HG02798 (cell line): Measurements from ENCODE around the gene LTF.
"Not testable (repeated sequence)": the region's sequence is repeated elsewhere in the genome, so short reads cannot be mapped to it uniquely, and the experiment has no call there.

ENCODE experiments used
- ATAC-seq: cut with Tn5 transposase; IDR thresholded peaks from one replicate; pipeline ENCODE4 v1.9.1; 2021; ENCODE audit warnings: mild to moderate bottlenecking; ENCODE audit not compliant: unreplicated experiment, poor library complexity

LTF gene

DNA sequence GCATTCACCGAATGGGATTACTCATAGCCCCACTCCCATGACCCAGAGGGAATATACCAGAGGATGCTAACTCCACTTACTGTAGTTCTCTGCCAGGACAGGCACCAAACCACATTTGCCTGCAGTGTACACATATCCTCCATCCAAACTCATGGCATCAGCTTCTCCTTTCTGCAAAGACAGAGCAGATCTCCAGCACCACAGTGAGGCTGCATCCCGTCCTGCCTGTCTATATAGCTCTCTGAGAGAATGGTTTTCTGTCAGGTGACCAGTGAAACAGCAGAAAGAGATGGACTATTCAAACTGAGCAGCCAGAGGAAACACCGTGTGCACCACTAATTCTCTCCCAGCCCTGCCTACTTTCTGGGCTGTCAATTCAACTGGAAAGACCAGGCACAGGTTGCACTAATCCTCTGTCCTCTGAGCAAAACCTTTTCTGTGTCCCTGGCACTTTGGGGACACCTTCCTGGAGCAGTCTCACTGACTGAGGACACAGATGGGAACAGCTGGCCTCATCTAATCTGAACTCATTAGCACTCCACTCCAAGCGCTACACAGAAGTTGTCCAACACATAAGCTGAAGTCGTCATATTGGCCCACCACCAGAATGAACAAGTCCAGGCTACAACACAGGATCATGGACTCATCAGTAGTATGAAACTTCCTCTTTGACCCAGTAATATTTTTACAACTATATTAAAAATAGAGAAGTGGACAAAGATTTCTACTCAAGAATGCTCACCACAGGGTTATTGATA is 17.3 kb downstream of the LTF start:
- no peak for ATAC-seq

DNA sequence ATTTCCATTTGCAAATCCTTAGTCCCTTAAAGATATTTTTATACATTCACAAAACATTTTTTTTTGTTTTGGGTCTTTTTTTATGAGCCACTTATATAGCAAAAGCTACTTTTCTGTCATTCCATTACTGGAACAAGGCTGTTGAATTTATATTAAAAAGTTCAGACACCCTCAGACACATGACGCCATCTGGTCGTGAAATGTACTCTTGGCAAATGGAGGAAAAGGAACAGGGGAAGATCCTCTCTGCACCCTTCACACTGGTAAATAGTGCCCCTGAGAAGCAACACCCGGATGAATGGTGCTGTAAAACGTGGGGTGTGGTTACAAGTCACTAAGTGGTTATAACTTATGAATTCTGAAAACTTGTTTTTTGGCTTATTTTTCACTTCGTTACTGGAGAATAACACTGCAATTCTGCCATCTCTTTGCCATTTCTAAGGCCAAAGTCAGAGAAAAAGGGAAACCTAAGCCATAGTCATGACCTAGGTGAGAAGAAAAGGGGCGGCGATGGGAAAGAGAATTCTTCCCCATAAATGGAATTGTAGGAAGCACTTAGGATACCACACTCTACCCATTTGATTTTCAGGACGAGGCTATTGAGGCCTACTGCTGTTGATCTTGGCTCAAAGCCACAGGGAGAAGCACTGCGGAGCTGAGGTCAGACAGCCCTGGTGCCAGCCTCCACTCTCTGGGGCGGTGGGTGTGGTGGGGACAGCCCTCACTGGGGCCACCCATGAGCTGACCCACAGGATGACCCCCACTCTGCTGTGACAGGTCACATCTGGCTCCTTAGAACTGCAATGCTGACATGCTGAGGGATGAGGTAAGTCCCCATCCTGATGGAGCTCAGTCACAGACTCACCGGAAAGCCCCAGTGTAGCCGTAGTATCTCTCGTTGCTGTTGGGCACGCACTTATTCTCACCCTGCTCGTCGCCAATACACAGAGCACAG is 21.9 kb downstream of the LTF start:
- no peak for ATAC-seq

DNA sequence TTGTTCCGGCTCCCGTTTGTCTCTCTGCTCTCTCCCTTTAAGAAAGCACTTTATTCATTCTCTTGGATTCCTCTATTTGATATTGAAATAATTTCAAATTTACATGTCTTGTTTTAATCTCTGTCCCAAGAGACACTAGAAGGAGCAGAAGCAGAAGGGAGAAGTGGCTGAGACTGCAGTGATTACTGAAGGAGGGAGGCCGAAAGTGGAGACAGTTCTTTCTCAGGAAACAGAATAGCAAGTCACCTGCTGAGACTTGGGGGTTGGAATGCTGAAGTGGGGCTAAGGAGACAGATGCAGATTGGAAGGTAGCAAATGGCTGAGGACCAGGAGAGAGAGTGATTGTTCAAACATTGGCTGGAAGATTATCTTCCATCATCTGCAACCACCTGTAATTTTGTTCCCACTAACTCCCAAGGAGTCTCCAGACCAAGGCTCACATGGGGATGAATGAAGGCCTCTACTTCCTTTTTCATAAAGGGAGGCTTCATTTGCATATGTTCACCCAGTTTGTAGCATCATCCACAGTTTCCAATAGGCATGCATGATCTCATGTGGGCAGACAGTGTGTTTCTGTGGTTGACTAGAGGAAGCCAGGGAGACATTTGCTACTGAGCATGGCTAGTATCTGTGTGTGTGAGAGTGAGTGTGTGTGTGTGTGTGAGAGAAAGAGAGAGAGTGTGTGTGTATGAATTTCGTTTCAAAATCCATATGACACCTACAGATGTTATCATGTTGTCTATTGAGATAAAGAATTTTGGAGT is 24.0 kb downstream of the LTF start:
- no peak for ATAC-seq

DNA sequence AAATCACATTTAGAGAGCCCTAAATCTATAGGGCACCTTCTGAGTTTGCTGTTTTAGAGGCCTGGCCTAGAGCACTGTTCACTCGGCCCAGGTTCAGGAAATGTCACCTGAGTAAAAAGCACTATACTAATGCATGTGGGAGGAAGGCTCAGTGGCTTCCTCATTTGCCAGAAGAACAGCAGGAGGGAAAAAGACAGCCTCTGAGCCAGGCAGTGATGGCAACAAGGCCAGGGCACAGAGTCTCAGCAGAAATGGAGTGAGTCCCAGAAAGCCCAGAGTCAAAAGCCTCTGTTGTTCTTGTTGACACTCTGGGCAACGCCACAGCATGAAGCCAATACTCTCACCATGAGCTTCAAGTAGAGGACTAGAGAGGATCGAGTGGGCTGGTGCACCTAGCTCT is 25.9 kb downstream of the LTF start:
- ATAC-seq, result no peak

DNA sequence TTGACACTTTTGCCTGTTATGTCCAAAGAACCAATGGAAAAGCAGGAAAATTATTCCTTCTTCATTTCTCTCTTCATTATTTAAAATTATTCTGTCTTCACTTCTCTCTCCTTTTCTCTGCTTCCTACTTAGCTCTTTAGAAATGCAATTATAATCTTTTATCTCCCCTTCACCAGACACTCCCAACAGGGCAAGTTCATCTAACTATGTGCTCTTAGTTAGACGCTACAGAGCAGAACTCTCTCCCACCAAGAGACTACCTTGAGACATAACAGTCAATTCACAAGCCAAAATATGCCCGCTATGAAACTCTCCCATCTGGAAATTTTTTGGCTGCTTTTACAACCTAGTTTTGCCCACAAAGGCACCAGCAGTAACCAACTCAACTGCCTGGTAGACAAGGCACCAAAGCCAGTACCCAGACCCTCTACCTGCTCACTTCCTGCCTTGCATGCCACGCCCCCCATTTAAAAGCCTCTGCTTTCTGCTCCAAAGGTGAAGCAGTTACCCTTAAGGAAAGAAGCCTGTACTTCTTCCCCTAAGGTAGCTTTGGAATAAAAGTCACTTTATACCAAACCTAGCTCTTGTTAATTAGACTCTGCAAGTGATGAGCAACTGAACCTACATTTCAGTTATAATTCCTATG is 29.5 kb downstream of the LTF start:
- no peak for ATAC-seq

DNA sequence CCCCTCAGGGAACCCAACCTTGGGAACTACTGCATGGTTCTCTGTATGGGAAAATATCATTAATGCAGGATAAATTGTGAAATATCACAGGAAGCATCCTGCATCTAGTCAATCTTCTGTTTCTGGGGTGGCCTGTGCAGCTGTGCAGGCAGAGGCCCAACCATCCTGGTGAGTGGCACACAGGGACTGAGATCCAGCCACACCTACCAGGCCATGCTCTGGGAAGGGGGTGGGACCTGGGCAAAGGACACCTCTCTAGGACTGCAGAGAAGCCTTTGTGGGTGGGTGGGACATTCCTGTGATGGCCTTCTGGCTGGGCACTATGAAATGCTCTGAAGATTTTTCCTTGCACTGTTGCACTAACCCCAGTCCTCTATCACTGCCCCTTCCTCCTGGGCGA is 30.9 kb downstream of the LTF start:
- ATAC-seq, result no peak

DNA sequence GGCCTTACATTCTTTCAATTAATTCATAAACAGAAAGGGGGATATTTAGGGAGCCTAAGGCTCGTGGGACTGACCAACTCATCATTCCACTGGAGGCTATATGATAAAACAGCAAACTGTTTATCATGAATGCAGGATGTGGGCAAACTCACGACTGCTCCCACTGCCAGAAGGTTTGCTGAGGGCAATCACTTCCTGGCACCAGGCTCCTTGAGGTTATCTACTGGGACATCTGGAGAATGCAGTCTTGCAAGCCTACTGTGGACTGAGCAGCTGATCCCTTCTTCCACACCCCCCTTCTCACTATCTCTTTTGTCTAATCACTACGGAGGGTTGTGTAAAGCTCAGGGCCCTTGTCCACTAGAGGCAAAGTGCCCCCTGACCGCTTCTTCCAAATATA is 31.6 kb downstream of the LTF start:
- ATAC-seq, result not testable (repeated sequence)

DNA sequence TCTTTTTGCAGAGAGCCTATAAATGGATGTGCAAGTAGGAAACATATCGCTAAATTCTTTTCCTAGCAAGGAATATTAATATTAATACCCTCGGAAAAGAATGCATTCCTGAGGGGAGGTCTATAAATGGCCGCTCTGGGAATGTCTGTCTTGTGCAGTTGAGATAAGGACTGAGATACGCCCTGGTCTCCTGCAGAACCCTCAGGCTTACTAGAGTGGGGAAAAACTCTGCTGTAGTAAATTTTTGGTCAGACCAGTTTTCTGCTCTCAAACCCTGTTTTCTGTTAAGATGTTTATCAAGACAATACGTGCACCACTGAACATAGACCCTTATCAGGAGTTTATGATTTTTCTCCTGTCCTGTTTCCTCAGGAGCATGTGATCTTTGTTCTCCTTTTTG is 32.8 kb downstream of the LTF start:
- not testable (repeated sequence) for ATAC-seq

DNA sequence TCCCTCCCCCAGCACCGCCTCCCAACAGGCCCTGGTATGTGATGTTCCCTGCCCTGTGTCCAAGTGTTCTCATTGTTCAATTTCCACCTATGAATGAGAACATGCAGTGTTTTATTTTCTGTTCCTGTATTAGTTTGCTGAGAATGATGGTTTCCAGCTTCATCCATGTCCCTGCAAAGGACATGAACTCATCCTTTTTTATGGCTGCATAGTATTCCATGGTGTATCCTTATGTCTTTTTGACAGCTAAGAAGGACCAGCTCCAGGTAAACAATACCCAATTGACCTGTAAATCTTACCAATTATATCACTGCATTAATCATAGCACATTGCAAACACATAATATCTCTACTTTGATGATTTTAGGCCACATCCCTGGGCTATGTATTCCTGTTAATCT is 33.8 kb downstream of the LTF start:
- not testable (repeated sequence) for ATAC-seq

DNA sequence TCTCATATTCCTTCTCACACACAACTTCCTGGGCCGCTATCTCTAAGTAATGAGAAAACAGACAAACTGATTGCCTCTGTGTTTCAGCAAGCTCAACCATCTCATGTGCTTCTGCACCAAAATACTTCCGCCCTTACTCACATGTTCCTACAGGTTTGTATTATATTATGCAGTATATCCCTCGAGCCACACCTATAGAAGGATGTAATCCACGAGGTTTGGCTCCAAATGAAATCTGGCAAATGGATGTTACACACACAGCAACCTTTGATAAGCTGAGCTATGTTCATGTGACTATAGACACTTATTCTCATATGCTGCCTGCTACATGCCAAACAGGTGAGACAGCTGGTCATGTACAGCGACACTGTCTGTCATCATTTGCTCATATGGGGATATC is 35.0 kb downstream of the LTF start:
- no peak for ATAC-seq

DNA sequence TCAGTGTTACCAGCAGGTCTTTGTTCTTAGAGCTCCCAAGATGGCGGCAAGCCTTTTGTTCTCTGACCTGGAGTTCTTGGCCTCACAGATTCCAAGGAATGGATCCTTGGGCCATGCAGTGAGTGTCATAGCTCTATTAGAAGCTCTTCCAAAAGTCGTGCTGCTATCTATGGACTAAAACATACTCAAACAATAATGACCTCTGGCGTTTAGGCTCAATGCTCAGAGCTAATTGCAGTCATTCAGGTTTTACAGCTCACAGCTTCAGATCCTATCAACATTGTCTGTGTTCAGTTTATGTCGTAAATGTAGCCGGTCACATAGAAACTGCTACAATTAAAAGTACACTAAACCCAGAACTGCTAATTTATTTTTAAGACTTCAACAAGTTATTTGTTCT is 35.5 kb downstream of the LTF start:
- no peak for ATAC-seq

DNA sequence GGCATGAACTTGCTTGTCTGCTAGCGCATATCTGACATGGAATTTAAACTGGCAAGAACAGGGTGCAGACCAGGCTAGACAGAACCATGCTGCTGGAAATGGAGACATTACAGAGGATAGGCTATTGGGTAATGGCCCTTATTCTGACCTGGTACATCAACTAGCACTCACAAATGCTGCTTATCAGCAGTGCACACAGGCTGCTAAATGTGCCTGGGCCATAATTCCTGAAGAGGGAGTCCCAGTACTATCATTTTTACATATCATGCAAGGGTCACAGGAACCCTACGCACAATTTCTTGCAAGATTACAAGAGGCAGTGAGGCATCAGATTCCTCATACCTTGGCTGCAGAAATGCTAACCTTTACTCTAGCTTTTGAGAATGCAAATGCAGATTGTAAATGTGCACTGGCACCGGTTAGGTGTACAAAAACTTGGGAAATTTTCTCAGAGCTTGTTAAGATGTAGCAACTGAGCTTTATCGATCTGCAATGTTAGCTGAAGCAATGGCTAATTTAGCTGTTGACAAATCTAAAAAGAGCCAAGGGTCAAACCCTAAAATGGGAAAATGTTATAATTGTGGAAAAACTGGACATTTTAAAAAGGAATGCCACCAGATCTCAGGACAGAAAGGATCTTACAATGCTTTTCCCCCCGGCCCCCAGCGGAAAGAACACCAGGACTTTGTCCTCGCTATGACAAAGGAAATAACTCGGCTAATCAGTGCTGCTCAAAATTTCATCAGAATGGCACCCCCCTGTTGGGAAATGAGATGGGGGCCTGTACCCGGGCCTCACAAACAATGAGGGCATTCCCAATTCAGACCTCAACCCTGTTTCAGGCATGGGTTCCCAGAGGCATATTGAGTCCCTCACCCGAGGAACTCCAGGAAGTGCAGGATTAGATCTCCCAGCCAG is 36.5 kb downstream of the LTF start:
- no peak for ATAC-seq

DNA sequence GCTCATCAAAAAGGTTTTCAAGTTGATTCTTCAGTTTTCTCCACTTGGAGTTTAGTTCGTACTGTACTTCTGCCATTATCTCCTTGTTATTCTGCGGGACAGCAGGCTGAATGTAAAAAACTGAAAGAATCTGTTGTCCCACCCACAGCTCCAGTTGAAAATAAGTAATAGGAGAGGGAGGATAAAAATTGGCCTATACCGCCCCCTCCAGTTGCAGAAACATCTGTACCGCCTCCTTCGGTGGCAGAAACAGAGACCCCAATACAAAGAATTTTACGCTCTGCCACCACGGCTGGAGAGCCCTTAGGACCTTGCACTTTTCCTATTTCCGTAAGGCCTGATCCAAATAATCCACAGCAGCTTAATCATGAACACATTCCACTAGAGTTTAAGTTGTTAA is 37.3 kb downstream of the LTF start:
- ATAC-seq, result not testable (repeated sequence)

DNA sequence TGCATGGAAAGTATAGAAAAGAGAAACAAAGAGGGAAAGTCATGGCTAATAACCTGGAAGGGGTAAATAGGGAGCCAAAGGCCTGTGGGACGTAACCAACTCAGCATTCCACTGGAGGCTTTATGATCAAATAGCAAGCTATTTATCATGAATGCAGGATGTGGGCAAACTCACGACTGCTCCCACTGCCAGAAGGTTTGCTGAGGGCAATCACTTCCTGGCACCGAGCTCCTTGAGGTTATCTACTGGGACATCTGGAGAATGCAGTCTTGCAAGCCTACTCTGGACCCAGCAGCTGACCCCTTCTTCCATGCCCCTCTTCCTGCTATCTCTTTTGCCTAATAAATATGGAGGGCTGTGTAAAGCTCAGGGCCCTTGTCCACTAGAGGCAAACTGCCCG is 38.2 kb downstream of the LTF start:
- ATAC-seq, result not testable (repeated sequence)

DNA sequence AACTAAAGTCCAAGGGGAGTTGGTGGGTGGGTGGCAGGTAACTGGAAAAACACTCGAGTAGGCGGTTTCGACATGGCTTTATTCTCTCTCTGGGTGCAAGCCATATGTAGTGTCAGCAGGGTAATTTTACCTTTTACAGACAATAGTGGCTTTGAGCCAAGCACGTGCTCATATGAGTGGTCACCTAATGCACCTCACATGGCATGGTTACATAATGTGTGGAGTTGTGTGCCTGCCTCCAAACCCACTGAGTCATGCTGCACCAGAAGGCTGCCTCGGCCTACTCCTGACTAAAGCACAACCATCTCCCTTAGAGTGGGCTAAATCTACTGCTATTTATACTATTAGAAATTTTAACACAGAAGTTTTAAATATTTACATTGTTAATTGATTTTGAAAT is 41.1 kb downstream of the LTF start:
- no peak for ATAC-seq

DNA sequence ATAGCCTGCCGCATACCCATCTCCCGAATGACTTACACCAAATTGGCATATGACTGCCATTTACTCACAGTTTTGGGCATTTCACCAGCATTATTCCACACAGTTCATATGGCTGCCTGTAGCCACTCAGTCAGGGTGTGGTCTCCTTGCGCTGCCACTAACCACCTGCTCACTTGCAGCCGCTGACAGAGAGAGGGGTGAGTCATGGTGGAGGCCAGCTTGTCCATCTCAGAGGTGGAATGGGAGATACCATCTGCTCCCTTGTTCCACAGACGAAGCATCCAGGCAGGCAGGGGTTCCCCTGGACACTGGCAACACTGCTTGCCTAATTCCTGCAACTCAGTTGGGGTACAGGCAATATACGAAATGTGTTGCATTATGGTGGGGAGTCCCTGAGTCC is 42.1 kb downstream of the LTF start:
- ATAC-seq, result no peak

DNA sequence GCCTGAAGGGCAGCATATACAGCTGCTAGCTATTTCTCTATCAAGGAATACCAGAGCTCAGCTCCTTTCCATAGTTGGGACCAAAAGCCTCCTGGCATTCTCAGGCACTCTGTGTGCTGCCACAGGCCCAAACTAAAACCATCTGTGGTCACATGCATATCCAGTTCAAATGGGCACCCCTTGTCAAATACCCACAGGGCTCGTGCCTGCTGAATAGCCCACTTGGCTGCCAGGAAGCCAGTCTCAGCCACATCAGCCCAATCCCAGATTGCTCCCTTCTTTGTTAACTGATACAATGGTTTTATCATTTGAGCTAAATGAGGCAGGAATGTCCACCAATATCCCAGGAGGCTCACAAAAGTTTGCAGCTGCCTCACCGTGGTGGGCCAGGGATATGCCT is 43.8 kb downstream of the LTF start:
- ATAC-seq, result no peak

DNA sequence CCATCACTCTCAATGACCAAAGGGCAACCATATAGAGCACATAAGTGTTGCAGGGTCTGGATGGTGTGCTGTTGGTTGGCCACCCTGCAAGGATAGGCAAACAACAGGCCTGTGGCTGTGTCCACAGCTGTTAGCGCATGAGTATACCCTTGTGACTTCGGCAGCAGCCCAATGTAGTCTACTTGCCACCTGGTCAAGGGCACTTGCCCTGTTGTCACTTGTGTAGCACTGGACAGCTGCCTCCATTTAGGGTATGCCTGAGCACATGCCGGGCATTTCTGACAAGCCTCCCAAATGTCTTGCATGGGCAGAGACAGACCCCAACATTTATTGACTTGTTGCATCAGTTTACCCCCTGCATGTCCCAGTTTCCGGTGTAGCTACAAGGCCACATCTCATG is 44.9 kb downstream of the LTF start:
- no peak for ATAC-seq

DNA sequence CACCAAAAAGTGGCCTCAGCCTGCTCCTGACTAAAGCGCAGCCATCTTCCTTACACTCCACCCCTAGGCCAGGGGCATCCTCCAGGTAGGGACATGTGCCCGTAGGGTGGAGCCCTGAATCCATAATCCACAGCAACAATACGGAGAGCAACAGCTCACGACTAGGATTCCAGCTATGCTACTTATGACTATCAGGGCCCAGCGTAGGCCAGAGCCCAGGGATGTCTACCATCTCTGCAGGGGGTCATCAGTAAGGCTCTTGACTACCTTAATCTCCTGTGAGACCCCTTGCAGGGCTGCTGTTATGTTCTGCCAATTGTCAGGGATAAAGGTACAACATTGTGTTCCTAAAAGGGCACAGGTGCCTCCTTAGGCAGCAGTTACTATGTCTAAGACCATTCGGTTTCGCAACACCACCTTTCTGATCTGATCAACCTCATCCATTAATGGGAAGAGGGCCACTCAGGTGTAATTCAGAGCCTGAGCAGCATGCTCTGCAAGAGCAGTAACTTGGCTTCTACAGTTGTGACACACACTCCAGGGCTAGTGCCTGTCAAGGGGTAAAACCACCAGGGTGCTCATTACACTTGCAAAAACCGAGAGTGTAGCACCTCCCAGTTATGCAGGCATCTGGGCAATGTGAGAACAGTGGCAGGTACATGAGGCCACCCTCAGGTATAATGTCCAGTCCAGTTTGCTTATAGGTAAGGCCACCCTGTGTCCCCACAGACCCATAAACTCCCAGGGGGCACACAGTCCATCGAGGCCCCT is 46.7 kb downstream of the LTF start:
- no peak for ATAC-seq
